ENCODE data around the gene PKD1.

PKD1 gene

DNA sequence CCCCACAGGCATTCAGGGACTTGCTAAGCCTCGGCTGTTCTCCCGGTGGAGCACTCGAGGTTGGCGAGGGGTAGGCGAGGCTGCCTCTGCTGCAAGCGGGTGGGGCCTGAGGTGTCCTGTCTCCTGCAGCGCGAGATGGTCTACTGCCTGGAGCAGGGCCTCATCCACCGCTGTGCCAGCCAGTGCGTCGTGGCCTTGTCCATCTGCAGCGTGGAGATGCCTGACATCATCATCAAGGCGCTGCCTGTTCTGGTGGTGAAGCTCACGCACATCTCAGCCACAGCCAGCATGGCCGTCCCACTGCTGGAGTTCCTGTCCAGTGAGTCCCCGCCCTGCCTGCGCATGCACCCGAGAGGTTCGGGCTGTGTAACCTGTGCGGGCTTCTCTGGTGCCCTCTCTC lies 61.6 kb downstream of the PKD1 start:
- DNase-seq (ENCODE audit: low spot score) = no peak

- no peak for DNase-seq (ENCODE audit: low spot score)
These were observed 62.8 kb downstream of the PKD1 start for GRCh38 chr16:2072926-2073325.

- no peak for DNase-seq (ENCODE audit: low spot score)
These were observed 64.1 kb downstream of the PKD1 start for GRCh38 chr16:2071454-2072202.

DNA sequence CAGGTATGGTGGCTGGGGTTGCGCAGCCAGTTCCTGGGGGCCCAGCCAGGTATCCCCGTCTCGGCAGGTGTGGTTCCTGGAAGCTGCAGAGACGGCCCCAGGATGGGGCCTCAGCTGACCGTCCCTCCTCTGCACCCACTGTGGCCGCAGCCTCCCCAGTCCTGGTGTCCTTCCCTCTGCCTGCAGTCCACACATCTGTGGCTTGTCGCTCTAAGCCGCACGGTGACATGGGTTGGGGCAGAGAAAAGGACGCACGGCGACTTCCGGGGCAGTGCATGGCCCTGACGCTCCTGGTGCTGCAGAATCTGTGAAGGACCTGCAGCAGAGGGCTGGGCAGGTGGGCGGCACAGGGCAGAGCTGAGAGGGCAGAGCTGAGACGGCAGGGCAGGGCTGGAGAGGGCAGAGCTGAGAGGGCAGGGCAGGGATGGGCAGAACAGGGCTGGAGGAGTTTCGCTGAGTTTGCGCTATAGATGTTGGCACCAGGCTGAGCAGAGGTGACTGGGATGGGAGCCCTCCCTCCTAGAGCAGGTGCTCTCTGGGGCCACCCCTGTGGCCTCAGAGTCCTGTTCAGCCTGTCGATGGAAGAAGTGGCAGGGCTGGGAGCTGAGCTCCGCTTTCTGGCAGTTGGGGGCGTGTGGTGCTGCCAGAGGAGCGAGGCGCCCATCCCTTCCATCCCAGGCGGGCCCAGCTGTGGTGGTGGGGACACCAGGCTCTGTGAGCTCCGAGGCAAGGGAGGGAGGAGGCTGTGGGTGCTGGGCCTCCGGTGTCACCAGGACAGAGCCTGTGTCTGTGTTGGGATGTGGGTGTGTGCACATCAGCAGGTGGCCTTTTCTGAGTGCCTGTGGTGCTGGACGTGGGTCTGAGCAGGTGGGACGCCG lies 64.9 kb downstream of the PKD1 start:
- no peak for DNase-seq (ENCODE audit: low spot score)

DNA sequence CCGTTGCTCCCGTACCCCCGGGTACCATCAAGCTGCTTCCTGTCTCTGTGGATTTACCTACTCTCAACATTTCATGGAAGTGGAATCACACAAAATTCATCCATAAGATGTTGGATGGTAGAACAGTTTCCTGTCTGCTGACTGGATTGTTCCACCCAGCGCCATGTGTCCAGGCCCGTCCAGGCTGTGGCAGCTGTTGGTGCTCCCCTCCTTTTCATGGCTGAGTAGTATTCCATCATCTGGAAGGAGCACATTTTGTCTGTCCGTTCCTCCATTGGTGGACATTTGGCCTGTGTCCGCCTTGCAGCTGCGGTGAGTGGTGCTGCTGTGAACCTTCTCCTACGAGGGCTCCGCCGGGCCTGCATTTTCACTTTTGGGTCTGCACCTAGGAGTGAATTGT lies 69.6 kb downstream of the PKD1 start:
- no peak for DNase-seq (ENCODE audit: low spot score)

- no peak for DNase-seq (ENCODE audit: low spot score)
These were observed 71.2 kb downstream of the PKD1 start for GRCh38 chr16:2064368-2064945.

DNA sequence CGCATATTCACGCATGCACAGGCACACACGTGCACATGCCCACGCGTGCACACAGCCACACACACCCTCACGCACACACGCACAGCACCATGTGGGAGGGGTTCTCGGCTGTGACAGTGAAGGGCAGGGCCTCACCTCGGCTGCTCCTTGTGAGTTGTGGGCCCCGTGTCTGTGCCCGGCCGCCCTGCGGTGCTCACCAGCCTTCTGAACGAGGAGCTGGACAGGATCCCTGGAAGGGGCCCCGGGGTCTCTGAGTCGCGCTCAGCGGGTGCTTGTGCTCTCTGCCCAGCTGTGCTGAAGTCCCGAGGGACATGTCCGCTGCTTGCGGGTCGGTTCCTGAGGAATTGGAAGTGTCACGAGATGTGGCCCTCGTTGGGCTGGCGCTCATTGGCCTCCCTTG lies 71.8 kb downstream of the PKD1 start:
- DNase-seq (ENCODE audit: low spot score) = no peak

DNA sequence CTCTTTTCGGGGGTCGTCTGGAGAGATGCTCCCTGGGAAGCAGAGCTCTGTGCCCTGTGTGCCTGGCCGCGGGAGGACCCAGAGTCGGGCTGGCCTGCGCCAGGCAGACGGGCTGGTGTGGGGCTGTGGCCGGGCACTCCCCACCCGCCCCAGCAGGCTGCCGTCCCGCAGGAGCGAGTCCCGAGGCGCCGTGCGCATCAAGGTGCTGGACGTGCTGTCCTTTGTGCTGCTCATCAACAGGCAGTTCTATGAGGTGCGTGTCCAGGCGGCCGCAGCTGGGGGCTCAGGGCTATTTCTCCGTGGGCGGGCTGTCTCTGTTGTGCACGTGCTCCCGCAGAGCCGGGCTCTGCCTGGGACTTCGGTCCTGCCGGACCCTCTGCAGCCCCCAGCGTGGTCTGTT lies 72.9 kb downstream of the PKD1 start:
- no peak for DNase-seq (ENCODE audit: low spot score)

- DNase-seq (ENCODE audit: low spot score) = no peak
These were observed 74.2 kb downstream of the PKD1 start for GRCh38 chr16:2061526-2061925.

- no peak for DNase-seq (ENCODE audit: low spot score)
These were observed 74.7 kb downstream of the PKD1 start for GRCh38 chr16:2061023-2061422.

DNA sequence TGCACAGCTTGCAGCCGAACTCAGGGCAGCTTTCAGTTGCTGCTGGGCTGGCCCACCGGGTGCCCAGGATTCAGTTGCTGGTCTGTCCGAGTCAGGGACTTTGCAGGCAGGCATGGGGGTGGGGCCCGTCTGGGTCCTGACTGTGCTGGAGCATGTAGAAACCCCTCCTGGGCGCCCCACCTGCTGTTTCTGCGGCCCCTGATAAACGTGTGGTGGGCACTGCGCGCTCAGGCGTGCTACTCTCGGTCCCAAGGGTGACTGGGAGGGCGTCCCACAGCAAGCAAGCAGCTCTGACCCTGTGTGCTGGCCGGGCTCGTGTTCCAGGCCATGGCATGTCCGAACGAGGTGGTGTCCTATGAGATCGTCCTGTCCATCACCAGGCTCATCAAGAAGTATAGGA lies 75.4 kb downstream of the PKD1 start:
- no peak for DNase-seq (ENCODE audit: low spot score)

DNA sequence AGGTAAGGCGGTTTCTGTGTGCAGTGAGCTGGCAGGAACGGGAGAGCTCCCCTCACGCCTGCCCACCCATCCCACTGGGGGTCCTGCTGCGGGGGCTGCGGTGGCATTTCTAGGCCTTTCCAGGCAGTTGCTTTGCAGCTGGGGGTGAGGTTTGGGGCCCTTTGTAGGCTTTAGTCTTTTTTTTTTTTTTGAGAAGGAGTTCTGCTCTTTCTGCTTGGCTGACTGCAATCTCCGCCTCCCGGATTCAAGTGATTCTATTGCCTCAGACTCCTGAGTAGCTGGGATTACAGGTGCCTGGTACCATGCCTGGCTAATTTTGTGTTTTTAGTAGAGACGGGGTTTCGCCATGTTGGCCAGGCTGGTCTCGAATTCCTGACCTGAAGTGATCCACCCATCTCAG lies 76.8 kb downstream of the PKD1 start:
- no peak for DNase-seq (ENCODE audit: low spot score)

DNA sequence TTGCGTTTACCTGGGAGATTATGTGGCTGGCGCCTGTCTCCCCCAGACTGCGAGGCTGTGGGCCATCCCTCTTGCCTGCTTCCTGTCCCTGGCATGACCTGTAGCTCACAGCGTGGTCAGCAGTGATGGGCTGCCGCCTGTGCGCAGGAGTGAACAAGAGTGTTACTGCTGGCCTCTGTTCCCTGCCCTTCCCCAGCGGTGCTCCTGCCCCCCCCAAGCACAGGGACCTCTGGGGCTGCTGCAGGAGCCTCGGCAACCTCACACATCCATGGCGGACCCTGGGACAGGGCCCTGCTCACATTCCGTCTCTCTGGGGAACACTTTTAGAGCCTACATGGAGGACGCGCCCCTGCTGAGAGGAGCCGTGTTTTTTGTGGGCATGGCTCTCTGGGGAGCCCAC lies 77.3 kb downstream of the PKD1 start:
- DNase-seq (ENCODE audit: low spot score) = no peak

GRCh38 chr16:2057438-2057837 lies 78.3 kb downstream of the PKD1 start:
- DNase-seq (ENCODE audit: low spot score) = no peak

GRCh38 chr16:2056681-2057407 lies 78.9 kb downstream of the PKD1 start:
- no peak for DNase-seq (ENCODE audit: low spot score)

DNA sequence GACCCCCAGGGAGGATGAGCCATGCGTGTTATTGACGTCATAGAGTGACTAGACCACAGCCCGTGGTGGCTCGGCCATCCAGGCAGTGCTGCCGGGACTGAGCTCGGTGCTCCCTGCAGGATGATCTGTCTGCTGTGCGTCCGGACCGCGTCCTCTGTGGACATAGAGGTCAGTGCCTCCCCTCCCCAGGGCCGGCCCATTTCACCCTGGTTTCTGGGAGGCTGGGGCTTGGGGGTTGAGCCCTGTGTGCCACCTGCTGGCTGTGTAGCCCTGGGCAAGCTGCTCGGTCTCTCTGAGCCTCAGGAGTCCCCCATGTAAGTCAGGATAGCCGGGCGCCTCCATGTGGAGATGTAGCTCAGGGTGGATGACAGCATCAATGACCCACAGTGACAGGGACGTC lies 79.6 kb downstream of the PKD1 start:
- no peak for DNase-seq (ENCODE audit: low spot score)

GRCh38 chr16:2054543-2055245 lies 81.0 kb downstream of the PKD1 start:
- DNase-seq (ENCODE audit: low spot score) = no peak

DNA sequence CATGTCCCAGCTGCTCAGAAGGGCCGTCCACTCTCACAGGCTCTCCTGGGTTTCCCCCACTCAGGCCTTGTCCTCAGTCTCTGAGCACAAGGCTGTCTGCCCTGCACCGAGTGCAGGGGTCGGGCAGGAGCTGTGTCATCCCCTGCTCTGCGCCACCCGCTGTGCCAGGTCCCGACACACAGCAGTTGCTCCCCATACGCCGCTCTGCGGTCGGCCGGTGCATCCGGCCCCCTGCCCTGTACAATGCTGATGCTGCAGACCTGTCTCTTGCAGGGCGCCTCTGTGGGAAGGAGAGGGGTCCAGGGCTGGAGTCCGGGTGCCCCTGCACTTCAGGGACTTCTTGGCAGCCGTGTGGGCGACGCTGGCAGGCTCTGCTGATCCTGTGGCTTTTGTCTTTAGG lies 81.8 kb downstream of the PKD1 start:
- no peak for DNase-seq (ENCODE audit: low spot score)

- no peak for DNase-seq (ENCODE audit: low spot score)
These were observed 82.5 kb downstream of the PKD1 start for GRCh38 chr16:2053211-2053610.

DNA sequence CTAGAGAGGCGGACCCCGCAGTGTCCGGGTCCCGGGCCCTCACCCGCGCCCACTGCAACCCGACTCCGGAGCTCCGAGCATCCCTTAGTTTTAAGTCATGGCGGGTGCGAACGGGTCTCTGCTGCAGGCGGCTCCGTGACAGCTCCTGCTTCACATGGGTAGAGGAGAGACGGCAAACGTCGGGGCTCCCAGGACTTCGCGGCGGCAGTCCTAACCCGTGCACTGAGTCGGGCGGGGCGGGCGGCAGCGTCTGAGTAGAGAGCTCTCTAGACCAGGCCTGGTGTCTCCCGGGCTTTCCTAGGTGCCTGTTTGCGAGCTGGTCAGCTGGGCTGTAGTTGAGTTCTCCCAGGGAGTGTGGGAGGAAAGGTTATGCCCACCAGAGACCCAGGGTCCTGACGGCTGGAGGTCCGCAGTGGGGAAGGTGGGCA lies 87.6 kb downstream of the PKD1 start:
- DNase-seq (ENCODE audit: low spot score) = no peak

GRCh38 chr16:2047330-2048115 lies 88.2 kb downstream of the PKD1 start, which contains the start of the genes NTHL1 and TSC2:
Gene NTHL1 (minus strand): TSS chr16:2047834. CDS start chr16:2047823, 11 bp downstream.
Gene TSC2 (plus strand): TSS chr16:2047985. CDS start chr16:2048616, 631 bp downstream.
- peak; percentile 98 for DNase-seq (ENCODE audit: low spot score)
